Liver (tissue), 3 donors: ENCODE measurements around the gene PPP6R3.

Experiments used
- GABPA ChIP-seq, 2 donors: IDR thresholded peaks in 1 of 2; conservative IDR thresholded peaks in 1 of 2; 2 replicates each; pipeline ENCODE4 v1.6.1; 2016; ENCODE audit warnings: antibody characterized with exemption in 2 of 2, mild to moderate bottlenecking in 1 of 2, moderate library complexity in 1 of 2
- HNF4A ChIP-seq, 2 donors: conservative IDR thresholded peaks; 2 replicates each; pipeline ENCODE4 v1.6.1; 2016; ENCODE audit warnings: antibody characterized with exemption in 2 of 2, mild to moderate bottlenecking in 2 of 2
- JUND ChIP-seq, 2 donors: IDR thresholded peaks; 2 replicates each; pipeline ENCODE4 v1.6.1; 2016; ENCODE audit warnings: antibody characterized with exemption in 2 of 2
- RAD21 ChIP-seq, 2 donors: IDR thresholded peaks; 2 replicates each; pipeline ENCODE4 v1.6.1; 2016; ENCODE audit warnings: antibody characterized with exemption in 2 of 2, mild to moderate bottlenecking in 2 of 2
- REST ChIP-seq: IDR thresholded peaks from 2 replicates; pipeline ENCODE4 v1.6.1; 2016; ENCODE audit warnings: antibody characterized with exemption, mild to moderate bottlenecking
- TAF1 ChIP-seq: conservative IDR thresholded peaks from 2 replicates; pipeline ENCODE4 v1.6.1; 2016; ENCODE audit warnings: antibody characterized with exemption, mild to moderate bottlenecking
- TF ChIP-seq, protein P1 (sequence below): fragments of 150-350 bp; IDR thresholded peaks from 2 replicates; pipeline ENCODE4 v1.5.1; 2017; ENCODE audit warnings: improper control_type of control experiment, low read depth, low read length; ENCODE audit not compliant: missing input control
- donor health status: healthy.
- donor health status: healthy.

- TF ChIP-seq, protein P1, sequence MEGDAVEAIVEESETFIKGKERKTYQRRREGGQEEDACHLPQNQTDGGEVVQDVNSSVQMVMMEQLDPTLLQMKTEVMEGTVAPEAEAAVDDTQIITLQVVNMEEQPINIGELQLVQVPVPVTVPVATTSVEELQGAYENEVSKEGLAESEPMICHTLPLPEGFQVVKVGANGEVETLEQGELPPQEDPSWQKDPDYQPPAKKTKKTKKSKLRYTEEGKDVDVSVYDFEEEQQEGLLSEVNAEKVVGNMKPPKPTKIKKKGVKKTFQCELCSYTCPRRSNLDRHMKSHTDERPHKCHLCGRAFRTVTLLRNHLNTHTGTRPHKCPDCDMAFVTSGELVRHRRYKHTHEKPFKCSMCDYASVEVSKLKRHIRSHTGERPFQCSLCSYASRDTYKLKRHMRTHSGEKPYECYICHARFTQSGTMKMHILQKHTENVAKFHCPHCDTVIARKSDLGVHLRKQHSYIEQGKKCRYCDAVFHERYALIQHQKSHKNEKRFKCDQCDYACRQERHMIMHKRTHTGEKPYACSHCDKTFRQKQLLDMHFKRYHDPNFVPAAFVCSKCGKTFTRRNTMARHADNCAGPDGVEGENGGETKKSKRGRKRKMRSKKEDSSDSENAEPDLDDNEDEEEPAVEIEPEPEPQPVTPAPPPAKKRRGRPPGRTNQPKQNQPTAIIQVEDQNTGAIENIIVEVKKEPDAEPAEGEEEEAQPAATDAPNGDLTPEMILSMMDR: no peak
- no peak for TF ChIP-seq RAD21 (IDR thresholded peaks at IDR 0.05)
- no peak for TF ChIP-seq TAF1
- no peak for TF ChIP-seq HNF4A (conservative IDR thresholded peaks at IDR 0.05)
- TF ChIP-seq GABPA (IDR thresholded peaks at IDR 0.05 in 1 of 2, conservative IDR thresholded peaks at IDR 0.05 in 1 of 2): no peak
- TF ChIP-seq REST: no peak
- no peak for TF ChIP-seq JUND (IDR thresholded peaks at IDR 0.05)
These were observed 204.4 kb downstream of the PPP6R3 start for GRCh38 chr11:68664906-68665305.
